ENCODE results near the gene SGCD. TPM values are rescaled to one million over a fixed set of nuclear protein-coding genes. Genes with fewer than 3 reads are reported as not detected.

The SGCD gene
- 3.7 to 6.3 TPM (median 4.3 TPM) in 5 replicates for total RNA-seq (2022; extraction: Qiagen RNA extraction; ENCODE audit: low read depth)

DNA sequence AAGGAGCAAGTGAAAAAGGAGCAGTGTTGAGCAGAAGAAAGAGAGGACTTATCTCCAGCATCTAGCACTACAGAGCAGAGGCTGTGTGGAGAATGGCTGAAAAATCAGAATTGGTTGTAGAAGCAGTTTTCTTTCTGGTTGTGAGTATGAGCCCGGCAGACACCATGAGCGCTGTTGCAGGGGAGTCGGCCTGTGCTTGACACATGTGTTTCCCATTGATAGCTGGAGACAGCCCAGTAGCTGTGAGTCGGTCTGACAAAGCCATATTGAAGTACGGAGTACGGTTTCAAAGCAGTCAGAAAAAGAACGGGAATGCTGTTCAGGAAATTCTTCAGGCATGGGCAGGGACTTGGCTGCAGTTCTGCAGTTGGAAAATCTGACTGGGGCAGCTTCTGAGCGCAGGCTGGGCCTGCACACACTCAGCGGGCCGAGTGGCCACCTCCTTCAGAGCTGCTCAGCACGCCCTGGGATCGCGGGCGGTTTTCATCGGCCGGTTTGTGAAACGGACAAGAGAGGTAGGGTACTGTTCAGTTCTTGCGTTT, at the start of gene SGCD:
SGCD (plus strand) TSS at position 447 of the 542 bp plus-strand sequence.

All from A549 treated with ZK216348 at 1 μM for 4 hours (cell line).